Upper lobe of left lung (tissue), 6 donors: ENCODE data around the gene HNRNPUL1. TPM values are rescaled to one million over a fixed set of nuclear protein-coding genes. Genes with fewer than 3 reads are reported as not detected.

Experiments
- ATAC-seq, 2 donors: fragments of 200-7000 bp; cut with Tn5 transposase; one replicate each; pipeline ENCODE4 v1.9.1; 2022; ENCODE audit warnings: mild to moderate bottlenecking in 2 of 2, moderate library complexity in 2 of 2; ENCODE audit not compliant: low FRiP score in 2 of 2
- DNase-seq, 2 donors: peaks; one replicate each; pipeline ENCODE4 v3.0.0-alpha.2; 2019 to 2020
- H3K27ac ChIP-seq, 4 donors: fragments of 200-600 bp; sonication (generic); one replicate each; pipeline ENCODE4 v1.5.1; 2016 to 2019
- H3K27me3 ChIP-seq, 4 donors: fragments of 200-600 bp; sonication (generic); one replicate each; pipeline ENCODE4 v1.5.1; 2017 to 2019
- H3K36me3 ChIP-seq, 4 donors: fragments of 200-600 bp; sonication (generic); one replicate each; pipeline ENCODE4 v1.5.1; 2016 to 2019
- H3K4me1 ChIP-seq, 4 donors: fragments of 200-600 bp; sonication (generic); one replicate each; pipeline ENCODE4 v1.5.1; 2018 to 2019
- H3K4me3 ChIP-seq, 4 donors: fragments of 200-600 bp; sonication (generic); one replicate each; pipeline ENCODE4 v1.5.1; 2017 to 2019; ENCODE audit warnings: mild to moderate bottlenecking in 2 of 4, moderate library complexity in 1 of 4
- H3K9me3 ChIP-seq, 4 donors: fragments of 200-600 bp; sonication (generic); one replicate each; pipeline ENCODE4 v1.5.1; 2018 to 2019
- CTCF ChIP-seq, 6 experiments: fragments of 450-650 bp in 4 of 6; fragments of 200-600 bp in 2 of 6; sonication (generic) in 2 of 6; IDR thresholded peaks; one replicate each; pipeline ENCODE4 v1.5.1; 2016 to 2019; ENCODE audit warnings: antibody characterized with exemption in 6 of 6
- EP300 ChIP-seq, 4 donors: sonication (generic); formaldehyde crosslinking; IDR thresholded peaks; one replicate each; pipeline ENCODE4 v1.5.1; 2017; ENCODE audit warnings: antibody characterized with exemption in 4 of 4, control low read depth in 2 of 4
- POLR2A ChIP-seq, 4 donors: fragments of 450-650 bp; IDR thresholded peaks; one replicate each; pipeline ENCODE4 v1.5.1; 2016 to 2017; ENCODE audit warnings: antibody characterized with exemption in 4 of 4, mild to moderate bottlenecking in 2 of 4
- POLR2AphosphoS5 ChIP-seq, 2 donors: sonication (generic); formaldehyde crosslinking; IDR thresholded peaks; one replicate each; pipeline ENCODE4 v1.5.1; 2017; ENCODE audit warnings: antibody characterized with exemption in 2 of 2
- whole genome bisulfite sequencing, 2 donors: methylation state at CpG; one replicate each; pipeline ENCODE4 v1.1.5; 2017 to 2018; 5-methylcytosine and 5-hydroxymethylcytosine counted together
- total RNA-seq, 6 donors: library from RNA; depleted of rRNA in 4 of 6; stranded (reverse); fragments of >200 nt in 4 of 6; gene quantifications; one replicate each; pipeline versions ENCODE4 v1.1.0 to v1.2.1, GENCODE V29; 2016 to 2021
- donor health status: DM: no; HTN: no; CAD: no; lungs with moderate emphysema.
- donor health status: DM: no; HTN: yes; CAD: no; lungs with severe emphysema.

HNRNPUL1 gene
- total RNA-seq, 6 donors from 2014 or later = 152 to 351 (median 211) TPM

GRCh38 chr19:41219924-41220567 lies 44.1 kb upstream of the HNRNPUL1 start:
- peaks cover 0 to 9% (median 1%) of the 10 kb centered on the region in 4 donors for H3K27me3 ChIP-seq
- peaks cover 0 to 5% (median 0%) of the 10 kb centered on the region in 4 donors for H3K36me3 ChIP-seq
- H3K27ac ChIP-seq = peak overlapping the region; percentile 77 to 89 (median 88)
- no peak for TF ChIP-seq POLR2A (IDR thresholded peaks at IDR 0.05)
- TF ChIP-seq CTCF (IDR thresholded peaks at IDR 0.05) = no peak
- no peak for TF ChIP-seq EP300 (IDR thresholded peaks at IDR 0.05)
- TF ChIP-seq POLR2AphosphoS5 (IDR thresholded peaks at IDR 0.05) = peak in 1 of 2 donors; percentile 8
- H3K4me1 ChIP-seq = peaks cover 0 to 22% (median 6%) of the 10 kb centered on the region in 4 donors
- ATAC-seq (peak in 1 of 2 donors; percentile 45), DNase-seq (peak in 1 of 2 donors; percentile 63)
- no peaks in the 10 kb centered on the region for H3K9me3 ChIP-seq
- peak overlapping the region in 3 of 4 donors; percentile 52 to 63 (median 55) for H3K4me3 ChIP-seq
- WGBS, 2 donors = 31 to 40% methylated on average over 9 to 16 of the region's 16 CpGs

GRCh38 chr19:41220811-41221210 lies 43.4 kb upstream of the HNRNPUL1 start:
- no peak for TF ChIP-seq CTCF (IDR thresholded peaks at IDR 0.05)
- TF ChIP-seq POLR2AphosphoS5 (IDR thresholded peaks at IDR 0.05) = no peak
- TF ChIP-seq POLR2A (IDR thresholded peaks at IDR 0.05) = no peak
- no peak for TF ChIP-seq EP300 (IDR thresholded peaks at IDR 0.05)
- DNase-seq (no peak), ATAC-seq (no peak)
- Histone ChIP-seq H3K36me3 (peaks cover 0 to 5% (median 0%) of the 10 kb centered on the region in 4 donors), H3K27me3 (peaks cover 0 to 9% (median 1%) of the 10 kb centered on the region in 4 donors), H3K27ac (peak overlapping the region; percentile 77 to 89 (median 88)), H3K9me3 (no peaks in the 10 kb centered on the region), H3K4me1 (peaks cover under 1 to 25% (median 9%) of the 10 kb centered on the region in 4 donors), H3K4me3 (peak overlapping the region in 3 of 4 donors; percentile 52 to 63 (median 55))
- 42 to 72% methylated on average over 7 to 9 of the region's 9 CpGs for WGBS, 2 donors

- Histone ChIP-seq H3K4me3 (no peak overlapping the region), H3K27ac (peak overlapping the region in 3 of 4 donors; percentile 88 to 89 (median 88)), H3K4me1 (peaks cover 9 to 34% (median 17%) of the 10 kb centered on the region in 4 donors), H3K27me3 (peaks cover 0 to 16% (median 1%) of the 10 kb centered on the region in 4 donors), H3K9me3 (no peaks in the 10 kb centered on the region), H3K36me3 (peaks cover 0 to 5% (median 0%) of the 10 kb centered on the region in 4 donors)
- WGBS, 2 donors = 85 to 89% methylated on average over 13 to 20 of the region's 20 CpGs
- DNase-seq = peak in 1 of 2 donors; percentile 69
- TF ChIP-seq CTCF (IDR thresholded peaks at IDR 0.05) (no peak), POLR2A (IDR thresholded peaks at IDR 0.05) (no peak), POLR2AphosphoS5 (IDR thresholded peaks at IDR 0.05) (no peak), EP300 (IDR thresholded peaks at IDR 0.05) (no peak)
- no peak for ATAC-seq
Measured at GRCh38 chr19:41221514-41222205, 42.5 kb upstream of the HNRNPUL1 start.

GRCh38 chr19:41222240-41222639 lies 41.9 kb upstream of the HNRNPUL1 start:
- Histone ChIP-seq H3K27me3 (peaks cover 0 to 16% (median 1%) of the 10 kb centered on the region in 4 donors), H3K4me3 (no peak overlapping the region), H3K9me3 (no peaks in the 10 kb centered on the region), H3K27ac (peak overlapping the region in 1 of 4 donors; percentile 88), H3K36me3 (peaks cover 0 to 5% (median 0%) of the 10 kb centered on the region in 4 donors), H3K4me1 (peaks cover 13 to 36% (median 21%) of the 10 kb centered on the region in 4 donors)
- DNase-seq = no peak
- WGBS, 2 donors = 81 to 85% methylated on average over 10 of the region's 10 CpGs
- no peak for ATAC-seq
- TF ChIP-seq POLR2A (IDR thresholded peaks at IDR 0.05) = no peak
- TF ChIP-seq EP300 (IDR thresholded peaks at IDR 0.05) = no peak
- TF ChIP-seq POLR2AphosphoS5 (IDR thresholded peaks at IDR 0.05) = no peak
- TF ChIP-seq CTCF (IDR thresholded peaks at IDR 0.05) = no peak
